Naive B cell (primary cell): ENCODE data around the gene LAMB3. TPM values are rescaled to one million over a fixed set of nuclear protein-coding genes. Genes with fewer than 3 reads are reported as not detected.

Source experiments
- ATAC-seq, 2 donors: fragments of 150-1000 bp; cut with Tn5 transposase; 2 replicates each; pipeline ENCODE4 v1.10.0; 2021; ENCODE audit warnings: low read depth in 2 of 2, mild to moderate bottlenecking in 2 of 2, moderate library complexity in 2 of 2
- DNase-seq: peaks from one replicate; pipeline ENCODE4 v3.0.0; 2022
- H3K27ac Mint-ChIP-seq, 6 donors: one replicate each; pipeline ENCODE4 v1.8.0; 2020 to 2022; ENCODE audit warnings: mild to moderate bottlenecking in 6 of 6, mixed read lengths in 6 of 6, moderate library complexity in 5 of 6, inconsistent platforms in 2 of 6
- H3K27me3 Mint-ChIP-seq, 3 donors: one replicate each; pipeline ENCODE4 v1.8.0; 2021 to 2022; ENCODE audit warnings: mixed read lengths in 3 of 3, mild to moderate bottlenecking in 1 of 3
- H3K36me3 Mint-ChIP-seq, 2 donors: one replicate each; pipeline ENCODE4 v1.8.0; 2020 to 2022; ENCODE audit warnings: mixed read lengths in 2 of 2, inconsistent platforms in 1 of 2, mild to moderate bottlenecking in 1 of 2
- H3K4me1 Mint-ChIP-seq, 3 donors: one replicate each; pipeline ENCODE4 v1.8.0; 2020 to 2022; ENCODE audit warnings: mixed read lengths in 3 of 3, inconsistent platforms in 1 of 3, mild to moderate bottlenecking in 1 of 3, moderate library complexity in 1 of 3
- H3K4me3 Mint-ChIP-seq, 8 donors: one replicate each; pipeline ENCODE4 v1.8.0; 2020 to 2022; ENCODE audit warnings: mild to moderate bottlenecking in 8 of 8, mixed read lengths in 8 of 8, moderate library complexity in 8 of 8, inconsistent platforms in 2 of 8
- H3K9me3 Mint-ChIP-seq, 7 donors: one replicate each; pipeline ENCODE4 v1.8.0; 2020 to 2022; ENCODE audit warnings: mixed read lengths in 7 of 7, mild to moderate bottlenecking in 5 of 7, inconsistent platforms in 2 of 7, moderate library complexity in 1 of 7
- polyA plus RNA-seq, 6 donors: library from polyadenylated mRNA; unstranded; fragments of 300-500 nt; fragmentation: Illumina TruSeq; gene quantifications; one replicate each; pipeline ENCODE4 v1.2.3, GENCODE V29; 2021; ENCODE audit warnings: low read depth in 6 of 6

The LAMB3 gene
- polyA plus RNA-seq, 6 donors from 2014 or later: not detected

DNA sequence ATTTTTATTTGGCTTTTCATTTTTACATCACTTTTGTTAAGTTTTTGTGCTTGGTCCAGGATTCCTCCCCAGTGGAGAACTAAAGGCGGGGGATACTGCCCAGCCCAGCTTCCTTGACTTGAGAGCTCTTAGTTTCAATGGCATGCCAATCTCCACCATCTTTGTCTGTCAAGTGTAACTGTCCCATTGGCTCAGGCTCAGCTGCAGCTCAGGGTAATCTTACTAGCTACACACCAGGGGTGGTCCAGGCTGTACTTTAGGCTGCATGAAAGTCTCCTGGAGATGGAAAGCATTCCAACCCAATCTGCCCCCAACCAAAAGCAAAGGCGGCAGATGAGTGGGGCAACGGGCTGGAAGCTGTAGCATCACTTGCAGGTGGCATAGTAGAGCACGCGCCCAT, 37.3 kb downstream of the LAMB3 start:
- no peaks in the 10 kb centered on the region for H3K9me3 Mint-ChIP-seq
- ATAC-seq (no peak), DNase-seq (no peak)
- H3K27ac Mint-ChIP-seq: no peak overlapping the region
- H3K4me3 Mint-ChIP-seq: no peak overlapping the region
- H3K4me1 Mint-ChIP-seq: no peaks in the 10 kb centered on the region
- no peaks in the 10 kb centered on the region for H3K36me3 Mint-ChIP-seq
- H3K27me3 Mint-ChIP-seq: peaks cover 15 to 27% (median 21%) of the 10 kb centered on the region in 3 donors

GRCh38 chr1:209614151-209614420, 38.1 kb downstream of the LAMB3 start:
- Mint-ChIP-seq H3K9me3 (no peaks in the 10 kb centered on the region), H3K36me3 (no peaks in the 10 kb centered on the region), H3K27ac (no peak overlapping the region), H3K27me3 (peaks cover 15 to 27% (median 21%) of the 10 kb centered on the region in 3 donors), H3K4me3 (no peak overlapping the region), H3K4me1 (no peaks in the 10 kb centered on the region)
- ATAC-seq (no peak), DNase-seq (no peak)

DNA sequence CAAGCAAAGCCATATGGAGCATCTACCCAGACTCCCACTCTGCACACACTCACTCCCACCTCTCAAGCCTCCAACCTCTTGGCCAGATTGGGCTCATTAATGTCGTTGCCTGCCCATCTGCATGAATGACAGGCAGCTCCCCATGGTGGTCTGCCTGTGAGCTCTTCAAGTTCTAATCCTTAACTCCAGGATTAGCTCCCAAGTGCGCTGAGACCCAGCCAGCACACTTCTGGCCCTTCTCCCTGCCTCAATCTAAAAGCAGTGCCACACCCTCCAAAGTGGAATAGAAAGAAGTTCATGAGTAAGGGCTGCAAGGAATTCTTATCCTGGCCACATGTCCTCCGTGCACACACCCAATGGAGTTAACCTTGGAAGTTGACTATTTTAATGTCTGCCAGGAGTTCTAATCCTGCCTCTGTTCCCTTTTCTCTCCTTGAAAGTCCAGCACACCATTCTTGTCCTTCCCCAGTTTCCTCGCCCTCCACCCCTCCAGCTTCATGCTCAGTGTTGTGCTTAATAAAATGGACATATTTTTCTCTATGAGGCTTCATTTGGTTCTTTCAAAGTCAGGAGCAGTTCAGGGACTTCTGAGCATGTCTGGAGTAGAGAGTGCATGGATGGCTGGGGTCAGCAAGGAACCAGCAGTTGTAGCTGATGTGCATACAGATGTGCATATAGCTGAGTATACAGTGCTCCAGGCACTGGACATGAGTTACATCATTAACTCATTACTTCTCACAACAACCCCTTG, 38.6 kb downstream of the LAMB3 start:
- no peaks in the 10 kb centered on the region for H3K4me1 Mint-ChIP-seq
- H3K27me3 Mint-ChIP-seq: peaks cover 15 to 27% (median 21%) of the 10 kb centered on the region in 3 donors
- no peak overlapping the region for H3K27ac Mint-ChIP-seq
- H3K4me3 Mint-ChIP-seq: no peak overlapping the region
- no peaks in the 10 kb centered on the region for H3K9me3 Mint-ChIP-seq
- no peaks in the 10 kb centered on the region for H3K36me3 Mint-ChIP-seq
- ATAC-seq (no peak), DNase-seq (no peak)

- H3K9me3 Mint-ChIP-seq: no peaks in the 10 kb centered on the region
- no peaks in the 10 kb centered on the region for H3K4me1 Mint-ChIP-seq
- no peak for ATAC-seq
- peaks cover 13 to 27% (median 20%) of the 10 kb centered on the region in 3 donors for H3K27me3 Mint-ChIP-seq
- no peak overlapping the region for H3K4me3 Mint-ChIP-seq
- no peaks in the 10 kb centered on the region for H3K36me3 Mint-ChIP-seq
- H3K27ac Mint-ChIP-seq: no peak overlapping the region
- DNase-seq: no peak
Observed at GRCh38 chr1:209612646-209613399, 39.4 kb downstream of the LAMB3 start.

DNA sequence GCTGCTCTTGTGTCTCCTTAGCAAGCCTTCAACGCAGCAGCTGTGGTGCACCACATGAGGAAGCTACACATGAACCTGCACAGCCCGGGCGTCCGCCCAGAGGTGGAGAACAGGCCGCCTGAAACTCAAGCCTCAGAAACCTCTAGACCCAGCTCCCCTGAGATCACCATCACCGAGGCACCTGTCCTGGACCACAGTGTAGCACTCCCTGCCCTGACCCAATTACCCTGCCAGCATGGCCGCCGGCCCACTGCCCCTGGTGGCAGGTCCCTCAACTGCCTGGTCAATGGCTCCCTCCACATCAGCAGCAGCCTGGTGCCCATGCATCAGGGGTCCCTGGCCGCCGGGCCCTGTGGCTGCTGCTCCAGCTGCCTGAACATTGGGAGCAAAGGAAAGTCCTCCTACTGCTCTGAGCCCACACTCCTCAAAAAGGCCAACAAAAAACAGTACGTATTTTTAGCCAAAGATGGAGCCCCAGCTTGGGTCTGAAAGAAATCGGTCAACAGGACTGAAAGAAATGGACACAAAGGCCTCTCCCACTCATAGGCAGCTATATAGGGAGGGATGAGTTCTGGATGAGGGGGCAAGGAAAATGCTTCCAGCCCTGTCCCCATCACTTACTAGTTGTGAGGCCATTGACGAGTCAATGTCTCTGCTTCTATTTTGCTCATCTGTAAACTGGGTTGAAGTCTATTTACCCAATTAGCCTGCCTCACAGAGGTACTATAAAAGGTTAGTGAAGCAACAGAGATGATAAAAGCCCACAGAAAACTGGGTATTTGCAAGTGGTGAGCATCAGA, 40.3 kb downstream of the LAMB3 start:
- ATAC-seq: no peak
- DNase-seq: no peak
- no peak overlapping the region for H3K27ac Mint-ChIP-seq
- H3K4me1 Mint-ChIP-seq: no peaks in the 10 kb centered on the region
- no peaks in the 10 kb centered on the region for H3K9me3 Mint-ChIP-seq
- H3K4me3 Mint-ChIP-seq: no peak overlapping the region
- H3K27me3 Mint-ChIP-seq: peaks cover 9 to 20% (median 13%) of the 10 kb centered on the region in 3 donors
- no peaks in the 10 kb centered on the region for H3K36me3 Mint-ChIP-seq

DNA sequence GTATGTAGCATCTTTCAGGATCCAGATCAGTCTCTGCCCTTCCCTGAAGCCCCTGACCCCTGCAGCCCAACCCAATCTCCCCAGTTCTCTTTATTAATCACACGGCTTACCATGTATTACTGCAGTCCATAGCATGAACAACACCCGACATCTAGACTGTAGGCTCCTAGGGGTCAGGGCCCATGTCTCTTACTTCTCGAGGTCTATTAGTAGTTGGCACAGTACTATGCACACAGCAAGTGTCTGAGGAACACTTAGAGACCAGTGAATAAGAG, 41.7 kb downstream of the LAMB3 start:
- no peak for DNase-seq
- Mint-ChIP-seq H3K4me3 (no peak overlapping the region), H3K27me3 (peaks cover 4 to 18% (median 8%) of the 10 kb centered on the region in 3 donors), H3K4me1 (no peaks in the 10 kb centered on the region), H3K27ac (no peak overlapping the region), H3K36me3 (no peaks in the 10 kb centered on the region), H3K9me3 (no peaks in the 10 kb centered on the region)
- ATAC-seq: no peak

DNA sequence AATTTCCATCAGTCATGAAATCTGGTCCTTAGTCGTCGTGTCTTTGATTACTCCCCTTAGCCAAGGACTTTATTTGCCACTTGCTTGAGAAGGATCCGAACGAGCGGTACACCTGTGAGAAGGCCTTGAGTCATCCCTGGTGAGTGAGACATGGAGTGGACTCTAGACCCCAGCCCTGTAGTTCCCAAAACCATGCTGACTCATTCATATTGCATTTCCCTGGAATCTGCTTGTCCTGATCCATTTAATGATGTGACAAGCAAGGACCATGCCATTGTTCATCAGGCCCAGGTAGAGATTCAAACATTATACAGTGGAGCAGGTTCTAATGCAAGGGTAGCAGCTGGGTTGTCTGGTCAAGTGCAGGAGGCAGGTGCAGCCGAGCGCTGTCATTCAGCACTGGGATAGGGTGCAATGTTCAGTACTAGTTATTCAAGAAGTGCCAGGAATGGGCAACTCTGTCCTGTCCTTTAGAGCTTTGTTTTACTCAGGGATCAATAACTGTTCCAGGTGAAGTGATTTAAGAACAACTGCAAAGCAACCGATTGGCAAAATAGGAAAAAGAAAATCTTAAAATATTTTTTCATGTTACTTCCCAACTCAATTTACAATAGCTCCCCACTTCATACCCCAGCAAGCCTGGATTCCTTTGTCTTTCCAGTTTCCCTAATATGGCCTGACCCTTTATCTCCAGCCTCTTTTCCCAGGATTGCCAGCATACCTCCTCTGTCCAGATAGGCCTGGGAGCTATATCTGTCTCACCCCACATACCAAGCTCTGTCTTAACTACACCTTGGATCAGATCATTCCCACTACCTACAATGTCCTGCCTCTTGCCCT, 42.2 kb downstream of the LAMB3 start:
- H3K4me3 Mint-ChIP-seq: no peak overlapping the region
- H3K27me3 Mint-ChIP-seq: peaks cover 4 to 17% (median 7%) of the 10 kb centered on the region in 3 donors
- ATAC-seq (no peak), DNase-seq (no peak)
- no peak overlapping the region for H3K27ac Mint-ChIP-seq
- no peaks in the 10 kb centered on the region for H3K9me3 Mint-ChIP-seq
- H3K36me3 Mint-ChIP-seq: no peaks in the 10 kb centered on the region
- H3K4me1 Mint-ChIP-seq: no peaks in the 10 kb centered on the region

DNA sequence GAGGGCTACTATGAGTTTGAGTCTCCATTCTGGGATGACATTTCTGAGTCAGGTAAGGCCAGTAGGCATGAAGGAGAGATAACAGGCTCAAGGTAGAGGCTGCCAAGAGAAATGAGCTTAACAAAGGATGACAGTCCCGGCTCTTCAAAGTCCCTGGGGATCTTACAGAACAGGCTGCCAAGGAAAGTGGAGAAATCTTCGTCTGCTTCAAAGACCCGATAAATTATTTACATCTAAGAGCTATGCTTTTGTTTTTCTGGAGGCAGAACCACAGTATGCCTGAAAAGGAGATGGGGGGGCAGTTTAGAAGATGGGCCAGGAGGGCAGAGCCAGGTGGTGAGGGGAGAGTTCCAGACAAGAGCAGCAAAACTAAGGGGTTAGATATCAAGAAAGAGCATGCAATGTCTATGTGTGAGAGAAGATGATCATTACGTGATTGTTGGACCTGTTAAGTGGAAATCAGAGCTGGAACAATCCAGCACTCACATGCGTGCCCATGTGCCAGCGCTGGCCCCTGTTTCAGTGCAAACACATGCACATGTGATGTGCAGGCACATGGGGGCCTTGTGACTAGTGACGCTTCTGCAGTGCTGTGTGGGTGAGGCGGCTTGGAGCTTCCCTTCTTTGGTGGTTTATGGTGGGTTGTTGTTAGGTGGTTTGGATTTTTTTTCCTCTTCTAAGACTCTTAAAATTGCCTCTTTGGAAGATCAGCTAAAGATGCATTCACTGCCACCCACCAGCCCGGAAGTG, 43.0 kb downstream of the LAMB3 start:
- ATAC-seq (no peak), DNase-seq (no peak)
- Mint-ChIP-seq H3K27ac (no peak overlapping the region), H3K9me3 (no peaks in the 10 kb centered on the region), H3K4me1 (no peaks in the 10 kb centered on the region), H3K27me3 (peaks cover 4 to 10% (median 7%) of the 10 kb centered on the region in 3 donors), H3K4me3 (no peak overlapping the region), H3K36me3 (no peaks in the 10 kb centered on the region)

DNA sequence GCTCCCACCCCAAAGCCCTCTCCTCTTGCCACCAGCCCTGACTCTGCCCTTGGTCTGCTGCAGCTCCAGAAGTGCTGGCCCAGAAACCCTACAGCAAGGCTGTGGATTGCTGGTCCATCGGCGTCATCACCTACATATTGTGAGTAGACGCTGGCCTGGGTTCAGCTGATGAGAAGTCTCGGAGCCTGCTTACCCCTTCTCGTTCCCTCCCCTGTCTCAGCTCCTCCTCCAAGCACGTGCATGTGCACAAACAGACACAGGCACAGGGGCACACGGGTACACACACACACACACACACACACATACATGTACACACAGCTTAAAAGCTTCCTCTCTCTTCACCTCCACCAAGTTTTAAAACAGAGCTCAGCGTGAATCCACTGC, 44.4 kb downstream of the LAMB3 start:
- Mint-ChIP-seq H3K27me3 (peaks cover 0 to 8% (median 7%) of the 10 kb centered on the region in 3 donors), H3K36me3 (no peaks in the 10 kb centered on the region), H3K27ac (peak overlapping the region in 1 of 6 donors; percentile 4), H3K9me3 (no peaks in the 10 kb centered on the region), H3K4me1 (no peaks in the 10 kb centered on the region), H3K4me3 (no peak overlapping the region)
- DNase-seq: no peak
- ATAC-seq: no peak

GRCh38 chr1:209607102-209607794, 45.0 kb downstream of the LAMB3 start:
- DNase-seq: no peak
- H3K27ac Mint-ChIP-seq: no peak overlapping the region
- peaks cover under 1 to 8% (median 7%) of the 10 kb centered on the region in 3 donors for H3K27me3 Mint-ChIP-seq
- no peak for ATAC-seq
- no peak overlapping the region for H3K4me3 Mint-ChIP-seq
- H3K9me3 Mint-ChIP-seq: no peaks in the 10 kb centered on the region
- no peaks in the 10 kb centered on the region for H3K36me3 Mint-ChIP-seq
- no peaks in the 10 kb centered on the region for H3K4me1 Mint-ChIP-seq

DNA sequence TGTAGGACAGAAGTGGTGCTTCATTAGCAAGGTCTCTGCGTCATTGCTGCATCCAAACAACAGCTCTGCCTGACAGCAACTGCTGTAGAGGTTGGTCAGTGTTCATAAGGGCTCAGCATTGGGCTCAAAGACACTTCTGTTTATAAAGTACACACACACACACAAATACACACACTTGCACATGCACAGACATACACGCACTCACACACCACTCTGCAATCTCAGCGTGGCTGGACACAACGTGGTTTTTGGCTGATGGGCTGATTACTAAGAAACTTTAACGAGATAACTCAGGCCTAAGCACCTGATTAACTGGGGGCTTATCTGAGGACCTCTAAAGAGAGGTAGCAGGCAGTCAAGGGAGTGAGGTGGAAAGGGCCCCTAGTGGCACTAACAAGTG, 48.3 kb downstream of the LAMB3 start:
- Mint-ChIP-seq H3K9me3 (no peaks in the 10 kb centered on the region), H3K4me3 (no peak overlapping the region), H3K36me3 (no peaks in the 10 kb centered on the region), H3K27me3 (peaks cover 14 to 25% (median 19%) of the 10 kb centered on the region in 3 donors), H3K4me1 (no peaks in the 10 kb centered on the region), H3K27ac (no peak overlapping the region)
- DNase-seq (no peak), ATAC-seq (no peak)

- no peak overlapping the region for H3K4me3 Mint-ChIP-seq
- ATAC-seq (no peak), DNase-seq (no peak)
- H3K36me3 Mint-ChIP-seq: no peaks in the 10 kb centered on the region
- H3K27me3 Mint-ChIP-seq: peaks cover 17 to 33% (median 23%) of the 10 kb centered on the region in 3 donors
- no peaks in the 10 kb centered on the region for H3K4me1 Mint-ChIP-seq
- H3K27ac Mint-ChIP-seq: no peak overlapping the region
- no peaks in the 10 kb centered on the region for H3K9me3 Mint-ChIP-seq
Observed at GRCh38 chr1:209601809-209602657, 50.2 kb downstream of the LAMB3 start.
